Keratinocyte (primary cell): Measurements from ENCODE around the gene PPT2.

Experiments used
- EZH2 ChIP-seq: IDR thresholded peaks from one replicate; pipeline ENCODE4 v1.6.1; 2012; ENCODE audit warnings: inconsistent platforms, mild to moderate bottlenecking, low read length, moderate library complexity
- TF ChIP-seq, protein P1 (sequence below), 3 experiments: IDR thresholded peaks in 1 of 3; conservative IDR thresholded peaks in 1 of 3; optimal IDR thresholded peaks in 1 of 3; 2 replicates in 2 of 3; 3 replicates in 1 of 3; pipeline versions ENCODE3 to v1.5.1; 2011; ENCODE audit warnings: low read length in 3 of 3, mild to moderate bottlenecking in 3 of 3, moderate library complexity in 2 of 3, control low read depth in 1 of 3, inconsistent platforms in 1 of 3; ENCODE audit not compliant: insufficient read depth in 2 of 3; ENCODE audit errors: extremely low read depth in 1 of 3

DNA sequence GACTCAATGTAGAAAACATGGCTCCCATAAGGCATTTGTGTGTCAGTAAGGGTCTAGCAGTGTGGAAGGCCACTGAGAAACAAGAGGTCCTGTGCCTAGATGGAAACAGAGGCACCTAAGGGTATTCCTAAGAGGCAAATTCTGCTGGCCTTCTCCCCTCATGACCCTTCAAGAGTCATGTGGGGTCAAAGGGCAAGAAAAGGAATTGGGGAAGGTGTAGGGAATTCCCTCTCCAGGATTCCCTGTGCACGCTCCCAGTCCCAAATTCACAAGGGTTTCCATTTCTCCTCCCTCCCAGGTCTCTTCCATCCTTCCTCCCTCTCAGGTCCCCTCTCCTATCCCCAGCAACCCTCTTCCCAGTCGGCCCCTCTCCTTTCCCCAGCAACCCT lies 21.4 kb downstream of the PPT2 start:
- TF ChIP-seq, protein P1, sequence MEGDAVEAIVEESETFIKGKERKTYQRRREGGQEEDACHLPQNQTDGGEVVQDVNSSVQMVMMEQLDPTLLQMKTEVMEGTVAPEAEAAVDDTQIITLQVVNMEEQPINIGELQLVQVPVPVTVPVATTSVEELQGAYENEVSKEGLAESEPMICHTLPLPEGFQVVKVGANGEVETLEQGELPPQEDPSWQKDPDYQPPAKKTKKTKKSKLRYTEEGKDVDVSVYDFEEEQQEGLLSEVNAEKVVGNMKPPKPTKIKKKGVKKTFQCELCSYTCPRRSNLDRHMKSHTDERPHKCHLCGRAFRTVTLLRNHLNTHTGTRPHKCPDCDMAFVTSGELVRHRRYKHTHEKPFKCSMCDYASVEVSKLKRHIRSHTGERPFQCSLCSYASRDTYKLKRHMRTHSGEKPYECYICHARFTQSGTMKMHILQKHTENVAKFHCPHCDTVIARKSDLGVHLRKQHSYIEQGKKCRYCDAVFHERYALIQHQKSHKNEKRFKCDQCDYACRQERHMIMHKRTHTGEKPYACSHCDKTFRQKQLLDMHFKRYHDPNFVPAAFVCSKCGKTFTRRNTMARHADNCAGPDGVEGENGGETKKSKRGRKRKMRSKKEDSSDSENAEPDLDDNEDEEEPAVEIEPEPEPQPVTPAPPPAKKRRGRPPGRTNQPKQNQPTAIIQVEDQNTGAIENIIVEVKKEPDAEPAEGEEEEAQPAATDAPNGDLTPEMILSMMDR (optimal IDR thresholded peaks at IDR 0.05 in 1 of 3, IDR thresholded peaks at IDR 0.05 in 1 of 3, conservative IDR thresholded peaks at IDR 0.05 in 1 of 3; ENCODE audit: extremely low read depth in 1 of 3, insufficient read depth in 2 of 3, low read length in 3 of 3): no peak
- TF ChIP-seq EZH2: no peak
